Heart left ventricle (tissue), 13 donors: ENCODE measurements around the gene XYLT1.

Source experiments
- CTCF ChIP-seq, 12 donors: fragments of 200-600 bp; sonication (generic) in 4 of 12; IDR thresholded peaks; one replicate each; pipeline versions ENCODE4 v1.5.0 to v1.8.0; 2018 to 2022; ENCODE audit warnings: antibody characterized with exemption in 12 of 12, mild to moderate bottlenecking in 5 of 12
- POLR2A ChIP-seq, 2 donors: fragments of 450-650 bp; IDR thresholded peaks; one replicate each; pipeline ENCODE4 v1.6.1; 2017; ENCODE audit warnings: antibody characterized with exemption in 2 of 2, mild to moderate bottlenecking in 2 of 2, moderate library complexity in 2 of 2
- donor health status: ischemic (EF 13 %, LVEDD 7.1; RV severe dilation, severe dysfunction).
- donor health status: DM: no; HTN: yes; CAD: no.
- donor health status: DM: no; HTN: no; CAD: no.
- donor health status: ischemic (EF 25% LVEDD 6.9; RV normal size, moderate dysfunction).
- donor health status: ischemic (EF 25% LVEDD 5.7; RV mildly dilated, moderate dysfunction).
- donor health status: ischemic (EF 35%, LVEDD 5.7; RV mildly dilated, moderate dysfunction).
- donor health status: nonischemic (EF 11% LVEDD 7.7; RV severe dilation, severe dysfunction).
- donor health status: DM: yes; HTN: yes; CAD: no.
- donor health status: PGD.
- donor health status: ischemic (EF 29% LVEDD 5.4; RV normal size, mild dysfunction).
- donor health status: nonischemic (EF 23%, LVEDD 6.1; RV moderate dilation, normal function).

GRCh38 chr16:17316005-17316404 is 154.8 kb downstream of the XYLT1 start:
- no peak for TF ChIP-seq CTCF (IDR thresholded peaks at IDR 0.05)
- TF ChIP-seq POLR2A (IDR thresholded peaks at IDR 0.05), result no peak
